Upper lobe of right lung (tissue), 1 donor: ENCODE results near the gene EBLN2. TPM values are rescaled to one million over a fixed set of nuclear protein-coding genes. Genes with fewer than 3 reads are reported as not detected.

ENCODE experiments used
- ATAC-seq: fragments of 200-7000 bp; cut with Tn5 transposase; one replicate; pipeline ENCODE4 v1.9.1; 2020; ENCODE audit warnings: mild to moderate bottlenecking, moderate library complexity
- DNase-seq: peaks from one replicate; pipeline ENCODE4 v3.0.0-alpha.2; 2020
- H3K27ac ChIP-seq: fragments of 200-600 bp; one replicate; pipeline ENCODE4 v1.8.0; 2022
- H3K27me3 ChIP-seq: fragments of 200-600 bp; one replicate; pipeline ENCODE4 v1.8.0; 2022; ENCODE audit warnings: mild to moderate bottlenecking
- H3K36me3 ChIP-seq: fragments of 200-600 bp; one replicate; pipeline ENCODE4 v1.8.0; 2022
- H3K4me1 ChIP-seq: fragments of 200-600 bp; one replicate; pipeline ENCODE4 v1.8.0; 2022
- H3K4me3 ChIP-seq: fragments of 200-600 bp; one replicate; pipeline ENCODE4 v1.8.0; 2022; ENCODE audit warnings: mild to moderate bottlenecking
- H3K9me3 ChIP-seq: fragments of 200-600 bp; one replicate; pipeline ENCODE4 v1.8.0; 2022
- intact Hi-C: fragments of 100-400 bp; cut with DNase I; formaldehyde crosslinking; loops from one replicate; pipeline ENCODE4 v1.11.0; 2022
- total RNA-seq: library from RNA; stranded (reverse); fragmentation: NEBNext Ultra II Directional; extraction: Animal tissue kit (Norgen Biotek cat#: 25700); gene quantifications from one replicate; pipeline ENCODE4 v1.2.1, GENCODE V29; 2021
- TF ChIP-seq, protein P1 (sequence below): fragments of 200-600 bp; IDR thresholded peaks from one replicate; pipeline ENCODE4 v1.8.0; 2022; ENCODE audit warnings: antibody characterized with exemption
- donor health status: DM: no; HTN: yes; CAD: no; lungs with severe emphysema.

Gene EBLN2
- total RNA-seq, 1 donor from 2014 or later: 4.0 TPM

DNA sequence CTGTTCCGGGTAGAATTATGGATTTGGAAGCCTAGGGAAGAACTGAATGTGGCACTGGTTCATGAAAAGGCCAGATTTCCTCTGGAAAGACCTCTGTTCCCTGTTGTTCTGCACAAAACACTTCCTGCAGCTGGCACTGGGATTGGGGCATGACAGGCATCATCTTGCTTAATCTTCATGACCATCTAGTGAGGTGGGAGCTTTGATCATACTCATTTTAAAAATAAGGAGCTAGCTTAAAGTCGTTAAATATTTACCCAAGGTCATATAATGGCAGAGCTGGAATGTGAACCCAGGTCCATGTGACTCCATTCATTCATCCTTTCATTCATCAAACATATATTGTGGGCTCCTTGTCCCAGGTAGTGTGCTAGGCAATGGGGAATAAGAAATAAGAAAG lies 40.4 kb downstream of the EBLN2 start:
- Histone ChIP-seq H3K4me1 (no peaks in the 10 kb centered on the region), H3K4me3 (no peak overlapping the region), H3K9me3 (no peaks in the 10 kb centered on the region), H3K27ac (no peak overlapping the region), H3K27me3 (no peaks in the 10 kb centered on the region), H3K36me3 (no peaks in the 10 kb centered on the region)
- TF ChIP-seq, protein P1, sequence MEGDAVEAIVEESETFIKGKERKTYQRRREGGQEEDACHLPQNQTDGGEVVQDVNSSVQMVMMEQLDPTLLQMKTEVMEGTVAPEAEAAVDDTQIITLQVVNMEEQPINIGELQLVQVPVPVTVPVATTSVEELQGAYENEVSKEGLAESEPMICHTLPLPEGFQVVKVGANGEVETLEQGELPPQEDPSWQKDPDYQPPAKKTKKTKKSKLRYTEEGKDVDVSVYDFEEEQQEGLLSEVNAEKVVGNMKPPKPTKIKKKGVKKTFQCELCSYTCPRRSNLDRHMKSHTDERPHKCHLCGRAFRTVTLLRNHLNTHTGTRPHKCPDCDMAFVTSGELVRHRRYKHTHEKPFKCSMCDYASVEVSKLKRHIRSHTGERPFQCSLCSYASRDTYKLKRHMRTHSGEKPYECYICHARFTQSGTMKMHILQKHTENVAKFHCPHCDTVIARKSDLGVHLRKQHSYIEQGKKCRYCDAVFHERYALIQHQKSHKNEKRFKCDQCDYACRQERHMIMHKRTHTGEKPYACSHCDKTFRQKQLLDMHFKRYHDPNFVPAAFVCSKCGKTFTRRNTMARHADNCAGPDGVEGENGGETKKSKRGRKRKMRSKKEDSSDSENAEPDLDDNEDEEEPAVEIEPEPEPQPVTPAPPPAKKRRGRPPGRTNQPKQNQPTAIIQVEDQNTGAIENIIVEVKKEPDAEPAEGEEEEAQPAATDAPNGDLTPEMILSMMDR: no peak
- no peak for ATAC-seq
- DNase-seq: no peak
- intact Hi-C loops: loop anchor here (5.0 kb wide), 1 partner anchor 330 kb away; no protein-coding TSS in a partner anchor

DNA sequence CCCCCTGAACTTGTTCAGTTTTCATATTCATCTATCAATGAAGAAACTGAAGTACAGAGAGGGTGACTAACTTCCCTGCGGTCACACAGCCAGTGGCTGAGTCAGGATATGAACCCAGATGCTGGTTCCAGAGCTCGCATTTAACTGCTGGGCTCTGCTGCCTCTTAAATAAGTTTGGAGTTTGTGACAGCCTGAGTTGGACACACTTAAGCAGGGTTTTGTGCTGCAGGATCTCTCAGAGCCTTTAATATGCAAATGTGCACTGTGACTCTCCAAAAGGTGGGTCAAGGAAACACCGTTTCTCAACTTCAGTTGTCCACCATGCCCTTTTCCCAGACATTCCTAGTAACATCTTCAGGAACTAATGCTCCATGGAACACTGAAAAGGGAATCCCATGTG lies 45.8 kb downstream of the EBLN2 start:
- H3K9me3 ChIP-seq: no peaks in the 10 kb centered on the region
- H3K27me3 ChIP-seq: no peaks in the 10 kb centered on the region
- TF ChIP-seq, protein P1: no peak
- no peaks in the 10 kb centered on the region for H3K4me1 ChIP-seq
- intact Hi-C loops: no loop called here
- ATAC-seq (no peak), DNase-seq (no peak)
- no peaks in the 10 kb centered on the region for H3K36me3 ChIP-seq
- no peak overlapping the region for H3K4me3 ChIP-seq
- H3K27ac ChIP-seq: no peak overlapping the region

DNA sequence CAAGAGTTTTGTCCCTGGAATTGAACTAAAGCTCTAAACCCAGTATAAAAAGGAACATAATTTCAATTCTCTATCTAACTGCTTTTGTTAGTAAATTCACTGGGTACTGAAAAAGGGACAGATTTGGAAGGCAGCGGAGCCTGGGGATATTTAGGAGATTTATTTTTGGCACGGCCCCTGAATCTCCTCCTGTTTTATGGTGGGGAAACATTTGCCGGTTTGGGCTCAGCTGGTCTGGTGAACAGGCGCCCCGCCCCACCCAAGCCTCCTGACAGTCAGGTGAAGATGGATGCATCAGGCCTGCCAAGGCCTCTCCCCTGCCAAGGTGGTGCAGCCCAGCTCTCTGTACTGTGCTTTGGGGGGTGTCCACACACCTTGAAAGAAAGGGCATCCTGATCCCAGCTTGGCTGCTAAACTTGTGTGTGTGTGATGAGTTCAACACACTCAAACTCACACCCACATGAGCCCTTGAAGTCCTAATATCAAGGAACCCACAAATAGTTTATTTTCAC lies 46.3 kb downstream of the EBLN2 start:
- Histone ChIP-seq H3K36me3 (no peaks in the 10 kb centered on the region), H3K4me3 (no peak overlapping the region), H3K27ac (no peak overlapping the region), H3K4me1 (no peaks in the 10 kb centered on the region), H3K9me3 (no peaks in the 10 kb centered on the region), H3K27me3 (no peaks in the 10 kb centered on the region)
- TF ChIP-seq, protein P1: no peak
- no peak for DNase-seq
- intact Hi-C loops: no loop called here
- ATAC-seq: no peak

DNA sequence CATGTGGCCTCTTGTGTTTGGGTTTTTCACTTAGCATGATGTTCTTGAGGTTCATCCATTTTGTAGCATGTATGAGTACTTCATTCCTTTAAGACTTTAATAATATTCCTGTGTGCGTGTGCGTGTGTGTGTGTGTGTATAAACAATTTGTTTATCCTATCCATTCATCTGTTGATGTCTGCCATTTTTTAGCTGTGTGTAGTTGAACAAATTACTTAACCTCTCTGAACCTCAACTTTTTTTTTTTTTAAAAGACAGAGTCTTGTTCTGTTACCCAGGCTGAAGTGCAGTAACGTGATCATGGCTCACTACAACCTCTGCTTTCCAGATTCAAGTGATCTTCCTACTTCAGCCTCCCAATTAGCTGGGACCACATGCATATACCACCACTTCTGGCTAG lies 47.3 kb downstream of the EBLN2 start:
- no peak overlapping the region for H3K4me3 ChIP-seq
- TF ChIP-seq, protein P1: no peak
- intact Hi-C loops: no loop called here
- H3K36me3 ChIP-seq: no peaks in the 10 kb centered on the region
- DNase-seq (no peak), ATAC-seq (no peak)
- H3K27me3 ChIP-seq: no peaks in the 10 kb centered on the region
- no peak overlapping the region for H3K27ac ChIP-seq
- H3K9me3 ChIP-seq: no peaks in the 10 kb centered on the region
- no peaks in the 10 kb centered on the region for H3K4me1 ChIP-seq

DNA sequence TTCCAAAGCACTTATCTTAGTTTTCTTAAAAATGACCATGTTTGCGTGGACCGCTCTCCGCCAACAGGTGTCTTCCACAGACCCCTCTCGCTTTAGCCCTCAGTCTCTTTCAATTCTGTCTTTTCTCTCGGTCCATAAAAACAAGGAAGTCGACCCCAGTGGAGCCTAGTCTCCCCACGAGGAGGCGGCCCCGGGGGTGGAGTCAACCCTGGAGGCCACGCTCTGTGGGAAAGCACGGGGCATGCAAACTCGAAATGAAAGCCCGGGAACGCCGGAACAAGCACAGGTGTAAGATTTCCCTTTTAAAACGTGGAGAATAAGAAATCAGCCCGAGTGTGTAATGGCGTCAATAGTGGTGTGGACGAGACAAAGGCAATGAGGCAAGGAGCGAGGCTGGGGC lies 49.1 kb downstream of the EBLN2 start:
- Histone ChIP-seq H3K27me3 (no peaks in the 10 kb centered on the region), H3K4me1 (no peaks in the 10 kb centered on the region), H3K9me3 (no peaks in the 10 kb centered on the region), H3K36me3 (no peaks in the 10 kb centered on the region), H3K4me3 (no peak overlapping the region), H3K27ac (no peak overlapping the region)
- ATAC-seq (no peak), DNase-seq (no peak)
- intact Hi-C loops: no loop called here
- TF ChIP-seq, protein P1: no peak

Other genes with a start within 250 kb of the EBLN2 start
- 17.3 TPM for gene SHQ1, start 213.2 kb upstream of the EBLN2 start, total RNA-seq
- 8.4 TPM for gene GXYLT2, start 173.6 kb upstream of the EBLN2 start, total RNA-seq
- gene PPP4R2, start 64.8 kb upstream of the EBLN2 start, total RNA-seq: 65.7 TPM